GM10847 (cell line): ENCODE measurements around the gene C2orf49.

ENCODE experiments used
- POLR2A ChIP-seq: IDR thresholded peaks from 2 replicates; pipeline ENCODE4 v1.6.1; 2011; ENCODE audit not compliant: insufficient read length; ENCODE audit errors: extremely low read depth

Gene C2orf49

GRCh38 chr2:105337122-105338019 lies at the start of gene C2orf49:
C2orf49 (plus strand) TSS chr2:105337540; CDS start chr2:105337588, 48 bp downstream.
- TF ChIP-seq POLR2A: peak; percentile 64

- TF ChIP-seq POLR2A: no peak
Measured at GRCh38 chr2:105287692-105288091, 49.6 kb upstream of the C2orf49 start.

- no peak for TF ChIP-seq POLR2A
Measured at GRCh38 chr2:105288133-105288532, 49.2 kb upstream of the C2orf49 start.

- no peak for TF ChIP-seq POLR2A
Measured at GRCh38 chr2:105290981-105291660, 46.2 kb upstream of the C2orf49 start.

GRCh38 chr2:105291981-105292380 lies 45.4 kb upstream of the C2orf49 start:
- TF ChIP-seq POLR2A: no peak

GRCh38 chr2:105294046-105294445 lies 43.3 kb upstream of the C2orf49 start:
- TF ChIP-seq POLR2A: no peak

GRCh38 chr2:105294844-105295481 lies 42.4 kb upstream of the C2orf49 start:
- no peak for TF ChIP-seq POLR2A

GRCh38 chr2:105296017-105296611 lies 41.2 kb upstream of the C2orf49 start:
- TF ChIP-seq POLR2A: no peak

- TF ChIP-seq POLR2A: no peak
Measured at GRCh38 chr2:105297216-105297615, 40.1 kb upstream of the C2orf49 start.

- TF ChIP-seq POLR2A: no peak
Measured at GRCh38 chr2:105298017-105298416, 39.3 kb upstream of the C2orf49 start.

- no peak for TF ChIP-seq POLR2A
Measured at GRCh38 chr2:105299290-105299689, 38.0 kb upstream of the C2orf49 start.

- TF ChIP-seq POLR2A: no peak
Measured at GRCh38 chr2:105301646-105302045, 35.7 kb upstream of the C2orf49 start.

- TF ChIP-seq POLR2A: no peak
Measured at GRCh38 chr2:105307146-105307545, 30.2 kb upstream of the C2orf49 start.

- no peak for TF ChIP-seq POLR2A
Measured at GRCh38 chr2:105307550-105307949, 29.8 kb upstream of the C2orf49 start.

GRCh38 chr2:105307962-105308361 lies 29.4 kb upstream of the C2orf49 start:
- TF ChIP-seq POLR2A: no peak
